Bone marrow (tissue), 2 donors: ENCODE data around the gene STAT5B.
A peak's percentile ranks its signal among the peaks of the same experiment; 100 is the strongest.
"Not testable (repeated sequence)": the region's sequence is repeated elsewhere in the genome, so short reads cannot be mapped to it uniquely, and the experiment has no call there.

Experiments
- DNase-seq, 2 donors: peaks; one replicate each; lab custom pipeline; 2025; lab: John Stamatoyannopoulos, UW

The STAT5B gene

GRCh38 chr17:42276359-42276608 is at the start of gene STAT5B:
TSS of gene STAT5B (minus strand) at chr17:42276391. CDS start at chr17:42232127, 44,264 bp downstream.
- DNase-seq = peak; percentile 17 to 42

GRCh38 chr17:42325026-42325425 is 48.8 kb upstream of the STAT5B start:
- no peak for DNase-seq

GRCh38 chr17:42323268-42323773 is 47.1 kb upstream of the STAT5B start:
- no peak for DNase-seq

GRCh38 chr17:42322382-42323267 is 46.4 kb upstream of the STAT5B start:
- DNase-seq = peak; percentile 69 to 88

GRCh38 chr17:42321555-42321954 is 45.4 kb upstream of the STAT5B start:
- DNase-seq = no peak

- not testable (repeated sequence) for DNase-seq
Measured at GRCh38 chr17:42317967-42318366, 41.8 kb upstream of the STAT5B start.

GRCh38 chr17:42317266-42317845 is 41.2 kb upstream of the STAT5B start:
- DNase-seq = no peak

GRCh38 chr17:42316755-42317154 is 40.6 kb upstream of the STAT5B start:
- DNase-seq = no peak

- peak in 1 of 2 donors; percentile 68 for DNase-seq
Measured at GRCh38 chr17:42315402-42316156, 39.4 kb upstream of the STAT5B start.

GRCh38 chr17:42313773-42314566 is 37.8 kb upstream of the STAT5B start:
- DNase-seq = no peak

GRCh38 chr17:42313389-42313772 is 37.2 kb upstream of the STAT5B start:
- DNase-seq = no peak

GRCh38 chr17:42312285-42313130 is 36.3 kb upstream of the STAT5B start:
- DNase-seq = peak; percentile 35 to 83

GRCh38 chr17:42312035-42312284 is 35.8 kb upstream of the STAT5B start:
- DNase-seq = no peak

- DNase-seq = peak; percentile 9 to 31
Measured at GRCh38 chr17:42311240-42312034, 35.2 kb upstream of the STAT5B start.

- no peak for DNase-seq
Measured at GRCh38 chr17:42310787-42311215, 34.6 kb upstream of the STAT5B start.

GRCh38 chr17:42309986-42310786 is 34.0 kb upstream of the STAT5B start:
- no peak for DNase-seq

GRCh38 chr17:42309142-42309541 is 33.0 kb upstream of the STAT5B start:
- DNase-seq = no peak

- no peak for DNase-seq
Measured at GRCh38 chr17:42308446-42308845, 32.3 kb upstream of the STAT5B start.

GRCh38 chr17:42307362-42307927 is 31.3 kb upstream of the STAT5B start:
- no peak for DNase-seq
